ENCODE measurements around the gene ZBTB20. TPM values are rescaled to one million over a fixed set of nuclear protein-coding genes. Genes with fewer than 3 reads are reported as not detected.

Gene ZBTB20
- total RNA-seq, 2 donors from 2014 or later: 112 to 120 TPM

GRCh38 chr3:114928989-114929640 is 218.0 kb downstream of the ZBTB20 start:
- no peak overlapping the region for H3K27ac ChIP-seq
- no peak for DNase-seq (ENCODE audit: low spot score)

DNA sequence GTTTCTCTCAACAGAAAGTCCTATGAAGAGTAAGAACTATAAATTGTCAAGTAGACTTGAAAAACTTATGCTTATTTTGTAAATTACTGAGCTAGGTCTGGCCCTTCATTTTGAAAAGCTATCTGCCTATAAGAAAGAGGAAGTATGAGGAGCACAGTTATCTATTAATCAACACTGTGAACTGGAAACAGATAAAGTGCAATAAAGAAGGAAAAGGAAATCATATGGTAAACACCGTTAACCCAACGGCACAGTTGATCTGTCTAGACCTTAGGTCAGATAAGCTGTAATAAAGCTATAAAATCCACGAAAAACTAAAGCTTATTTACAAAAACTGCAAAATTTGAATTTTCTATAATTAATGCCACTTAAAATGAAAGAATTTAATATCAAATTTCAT is 242.5 kb downstream of the ZBTB20 start:
- H3K27ac ChIP-seq: no peak overlapping the region
- H3K36me3 ChIP-seq: no peaks in the 10 kb centered on the region
- no peaks in the 10 kb centered on the region for H3K9me3 ChIP-seq
- no peak for TF ChIP-seq CTCF (IDR thresholded peaks at IDR 0.05)
- ATAC-seq (ENCODE audit: insufficient number of reproducible peaks, low FRiP score, low read depth) (no peak), DNase-seq (ENCODE audit: low spot score) (no peak)
- no peak overlapping the region for H3K4me3 ChIP-seq
- H3K27me3 ChIP-seq (replicated peaks; ENCODE audit: insufficient read depth): no peaks in the 10 kb centered on the region
- H3K4me1 ChIP-seq (ENCODE audit: control insufficient read depth in 1 of 2, low read depth in 2 of 2): peaks cover 2 to 16% of the 10 kb centered on the region in 2 donors

More at GRCh38 chr3:114928989-114929640, 218.0 kb downstream of the ZBTB20 start:
- Histone ChIP-seq H3K36me3 (no peaks in the 10 kb centered on the region), H3K4me3 (no peak overlapping the region), H3K9me3 (no peaks in the 10 kb centered on the region), H3K27me3 (replicated peaks; ENCODE audit: insufficient read depth) (no peaks in the 10 kb centered on the region), H3K4me1 (ENCODE audit: control insufficient read depth in 1 of 2, low read depth in 2 of 2) (no peaks in the 10 kb centered on the region)
- TF ChIP-seq CTCF (IDR thresholded peaks at IDR 0.05): no peak
- ATAC-seq (ENCODE audit: insufficient number of reproducible peaks, low FRiP score, low read depth): no peak

GRCh38 chr3:114903213-114903612 is 243.9 kb downstream of the ZBTB20 start:
- Histone ChIP-seq H3K27ac (peak overlapping the region in 1 of 2 donors; percentile 1), H3K27me3 (replicated peaks; ENCODE audit: insufficient read depth) (no peaks in the 10 kb centered on the region), H3K4me3 (no peak overlapping the region), H3K36me3 (no peaks in the 10 kb centered on the region), H3K9me3 (no peaks in the 10 kb centered on the region), H3K4me1 (ENCODE audit: control insufficient read depth in 1 of 2, low read depth in 2 of 2) (peaks cover 8 to 23% of the 10 kb centered on the region in 2 donors)
- DNase-seq (ENCODE audit: low spot score) (no peak), ATAC-seq (ENCODE audit: insufficient number of reproducible peaks, low FRiP score, low read depth) (no peak)
- TF ChIP-seq CTCF (IDR thresholded peaks at IDR 0.05): no peak

- H3K9me3 ChIP-seq: no peaks in the 10 kb centered on the region
- no peak for TF ChIP-seq CTCF (IDR thresholded peaks at IDR 0.05)
- H3K36me3 ChIP-seq: no peaks in the 10 kb centered on the region
- ATAC-seq (ENCODE audit: insufficient number of reproducible peaks, low FRiP score, low read depth) (no peak), DNase-seq (ENCODE audit: low spot score) (no peak)
- H3K4me1 ChIP-seq (ENCODE audit: control insufficient read depth in 1 of 2, low read depth in 2 of 2): peaks cover 8 to 23% of the 10 kb centered on the region in 2 donors
- H3K27ac ChIP-seq: peak overlapping the region in 1 of 2 donors; percentile 1
- H3K27me3 ChIP-seq (replicated peaks; ENCODE audit: insufficient read depth): no peaks in the 10 kb centered on the region
- no peak overlapping the region for H3K4me3 ChIP-seq
Observed at GRCh38 chr3:114902691-114903101, 244.4 kb downstream of the ZBTB20 start.

DNA sequence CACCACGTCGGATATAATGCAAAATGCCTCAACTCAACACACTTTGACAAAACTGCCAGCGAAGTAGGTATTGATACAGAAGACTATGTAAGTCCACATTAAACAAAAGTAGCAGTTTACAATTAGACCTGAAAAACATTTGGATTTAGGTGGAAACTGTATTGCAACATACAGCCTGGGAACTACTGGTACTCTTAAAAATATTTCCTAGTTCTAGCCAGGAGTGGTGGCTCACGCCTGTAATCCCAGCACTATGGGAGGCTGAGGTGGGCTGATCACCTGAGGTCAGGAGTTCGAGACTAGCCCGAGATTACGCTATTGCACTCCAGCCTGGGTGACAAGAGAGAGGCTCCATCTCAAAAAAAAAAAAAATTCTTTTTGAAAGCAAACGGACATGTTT is 246.2 kb downstream of the ZBTB20 start:
- ATAC-seq (ENCODE audit: insufficient number of reproducible peaks, low FRiP score, low read depth) (no peak), DNase-seq (ENCODE audit: low spot score) (no peak)
- Histone ChIP-seq H3K27ac (peak overlapping the region; percentile 20 to 25), H3K4me3 (peak overlapping the region; percentile 60), H3K36me3 (no peaks in the 10 kb centered on the region), H3K27me3 (replicated peaks; ENCODE audit: insufficient read depth) (no peaks in the 10 kb centered on the region), H3K4me1 (ENCODE audit: control insufficient read depth in 1 of 2, low read depth in 2 of 2) (peaks cover 8 to 23% of the 10 kb centered on the region in 2 donors), H3K9me3 (no peaks in the 10 kb centered on the region)
- TF ChIP-seq CTCF (IDR thresholded peaks at IDR 0.05): no peak
